OCI-LY7 (cell line): ENCODE data around the gene PRLR. TPM values are rescaled to one million over a fixed set of nuclear protein-coding genes. Genes with fewer than 3 reads are reported as not detected.

Source experiments
- BruUV-seq: library from RNA; stranded (reverse); fragments of 400-500 nt; replicated peaks from 2 replicates; lab custom pipeline; 2021; lab: Mats Ljungman, UMichigan
- CTCF ChIA-PET: fragments of 300-600 bp; sonication (Branson Sonifier 250); formaldehyde crosslinking; loops from one replicate; lab custom pipeline; 2022; ENCODE audit warnings: antibody characterized with exemption; ENCODE audit not compliant: unreplicated experiment; lab: Charles Lee
- POLR2A ChIA-PET: fragments of 300-600 bp; sonication (Branson Sonifier 250); formaldehyde crosslinking; loops from one replicate; lab custom pipeline; 2022; ENCODE audit warnings: antibody characterized with exemption; lab: Charles Lee
- DNase-seq: peaks from one replicate; pipeline ENCODE4 v3.0.0-alpha.2; 2015; ENCODE audit warnings: low spot score
- H2AFZ ChIP-seq: fragments of 200-600 bp; sonication (generic), shearing (Covaris generic); 2 replicates; pipeline ENCODE4 v1.6.1; 2014; ENCODE audit warnings: mild to moderate bottlenecking, antibody characterized with exemption, low read length, moderate library complexity
- H3K27ac ChIP-seq: fragments of 200-600 bp; sonication (generic); 2 replicates; pipeline ENCODE4 v1.5.1; 2014; ENCODE audit warnings: mixed run types, low read depth, mild to moderate bottlenecking, moderate library complexity, low read length, inconsistent platforms; ENCODE audit not compliant: poor library complexity, severe bottlenecking
- H3K36me3 ChIP-seq: fragments of 200-600 bp; sonication (generic); 2 replicates; pipeline ENCODE4 v1.6.1; 2014; ENCODE audit warnings: mild to moderate bottlenecking, antibody characterized with exemption, low read length, moderate library complexity, mixed read lengths; ENCODE audit not compliant: insufficient read depth
- H3K4me1 ChIP-seq: fragments of 200-600 bp; sonication (generic); 2 replicates; pipeline ENCODE4 v1.5.1; 2014; ENCODE audit warnings: mild to moderate bottlenecking, low read length; ENCODE audit not compliant: insufficient read depth, poor library complexity, severe bottlenecking
- H3K4me2 ChIP-seq: fragments of 200-600 bp; sonication (generic); 2 replicates; pipeline ENCODE4 v1.6.1; 2014; ENCODE audit warnings: mild to moderate bottlenecking, low read length
- H3K4me3 ChIP-seq: fragments of 200-600 bp; sonication (generic); 2 replicates; pipeline ENCODE4 v1.5.1; 2014; ENCODE audit warnings: mild to moderate bottlenecking, low read depth, low read length; ENCODE audit not compliant: poor library complexity, severe bottlenecking
- H3K79me2 ChIP-seq: fragments of 200-600 bp; sonication (generic); 2 replicates; pipeline ENCODE4 v1.6.1; 2016; ENCODE audit warnings: low read depth, mild to moderate bottlenecking, low read length, moderate library complexity, mixed read lengths; ENCODE audit not compliant: insufficient read depth
- H3K9me2 ChIP-seq: fragments of 200-600 bp; sonication (generic); 2 replicates; pipeline ENCODE4 v1.6.1; 2016; ENCODE audit warnings: mild to moderate bottlenecking, low read length, mixed read lengths; ENCODE audit not compliant: insufficient read depth
- H3K9me3 ChIP-seq: fragments of 200-600 bp; sonication (generic); 2 replicates; pipeline ENCODE4 v1.6.1; 2014; ENCODE audit warnings: mild to moderate bottlenecking, mixed run types, low read length, mixed read lengths
- H4K20me1 ChIP-seq: fragments of 200-600 bp; sonication (generic); 2 replicates; pipeline ENCODE4 v1.6.1; 2014; ENCODE audit warnings: mild to moderate bottlenecking, antibody characterized with exemption, low read length, moderate library complexity, mixed read lengths; ENCODE audit not compliant: insufficient read depth
- CTCF ChIP-seq: fragments of 200-600 bp; sonication (generic); conservative IDR thresholded peaks from 2 replicates; pipeline ENCODE4 v1.5.1; 2014; ENCODE audit warnings: mild to moderate bottlenecking, antibody characterized with exemption, low read length, moderate library complexity, mixed read lengths
- EZH2phosphoT487 ChIP-seq: fragments of 200-600 bp; sonication (generic); IDR thresholded peaks from 2 replicates; pipeline ENCODE4 v1.6.1; 2018; ENCODE audit warnings: low read depth, borderline replicate concordance, mild to moderate bottlenecking, mixed run types, antibody characterized with exemption, low read length, moderate library complexity, mixed read lengths
- intact Hi-C: fragments of 100-400 bp; cut with micrococcal nuclease; formaldehyde crosslinking; loops from one replicate; pipeline ENCODE4 v1.10.0; 2022; ENCODE audit not compliant: unreplicated experiment
- total RNA-seq, 2 experiments: library from RNA; depleted of rRNA in 1 of 2; stranded (reverse); fragments of >200 nt in 1 of 2; shearing (Covaris generic) in 1 of 2; gene quantifications; 2 replicates each; pipeline ENCODE4 v1.2.3, GENCODE V29; 2014 to 2022

The PRLR gene
- total RNA-seq, 2 experiments from 2014 or later: not detected

GRCh38 chr5:35266276-35266675 is 36.0 kb upstream of the PRLR start:
- no peaks in the 10 kb centered on the region for H3K4me1 ChIP-seq
- no TSS peak for BruUV-seq
- no peak overlapping the region for H3K27ac ChIP-seq
- H3K4me2 ChIP-seq: no peak overlapping the region
- no peak for DNase-seq
- no peak overlapping the region for H2AFZ ChIP-seq
- no peaks in the 10 kb centered on the region for H3K79me2 ChIP-seq
- H3K36me3 ChIP-seq: no peaks in the 10 kb centered on the region
- intact Hi-C loops: no loop called here
- no peak overlapping the region for H3K4me3 ChIP-seq
- no peak for TF ChIP-seq CTCF
- no peak for TF ChIP-seq EZH2phosphoT487
- ChIA-PET CTCF (no interaction called here), POLR2A (no interaction called here)
- H4K20me1 ChIP-seq: no peaks in the 10 kb centered on the region
- no peaks in the 10 kb centered on the region for H3K9me2 ChIP-seq
- H3K9me3 ChIP-seq: no peaks in the 10 kb centered on the region

GRCh38 chr5:35264509-35264908 is 34.2 kb upstream of the PRLR start:
- TF ChIP-seq CTCF (no peak), EZH2phosphoT487 (no peak)
- H3K36me3 ChIP-seq: no peaks in the 10 kb centered on the region
- intact Hi-C loops: no loop called here
- CTCF ChIA-PET: no interaction called here
- H3K9me2 ChIP-seq: no peaks in the 10 kb centered on the region
- H3K4me1 ChIP-seq: no peaks in the 10 kb centered on the region
- POLR2A ChIA-PET: no interaction called here
- no peak overlapping the region for H3K4me2 ChIP-seq
- no peak overlapping the region for H3K27ac ChIP-seq
- no peaks in the 10 kb centered on the region for H3K9me3 ChIP-seq
- H4K20me1 ChIP-seq: no peaks in the 10 kb centered on the region
- no peaks in the 10 kb centered on the region for H3K79me2 ChIP-seq
- no peak for DNase-seq
- H2AFZ ChIP-seq: no peak overlapping the region
- H3K4me3 ChIP-seq: no peak overlapping the region
- BruUV-seq: no TSS peak

GRCh38 chr5:35263266-35263877 is 33.1 kb upstream of the PRLR start:
- no peaks in the 10 kb centered on the region for H3K9me2 ChIP-seq
- no peak for DNase-seq
- no peak for TF ChIP-seq EZH2phosphoT487
- TF ChIP-seq CTCF: no peak
- H4K20me1 ChIP-seq: no peaks in the 10 kb centered on the region
- H3K79me2 ChIP-seq: no peaks in the 10 kb centered on the region
- CTCF ChIA-PET: no interaction called here
- H3K4me1 ChIP-seq: no peaks in the 10 kb centered on the region
- no peaks in the 10 kb centered on the region for H3K36me3 ChIP-seq
- POLR2A ChIA-PET: interaction anchor here (0.9 kb wide), 1 partner anchor 114 kb away, joined by 5 read pairs; no protein-coding TSS in a partner anchor
- no peaks in the 10 kb centered on the region for H3K9me3 ChIP-seq
- H2AFZ ChIP-seq: no peak overlapping the region
- H3K27ac ChIP-seq: no peak overlapping the region
- no peak overlapping the region for H3K4me3 ChIP-seq
- BruUV-seq: no TSS peak
- H3K4me2 ChIP-seq: no peak overlapping the region
- intact Hi-C loops: no loop called here
